Gastrocnemius medialis (tissue), 4 donors: ENCODE measurements around the gene TFRC. TPM values are rescaled to one million over a fixed set of nuclear protein-coding genes. Genes with fewer than 3 reads are reported as not detected.

Experiments used
- ATAC-seq, 2 donors: fragments of 150-250 bp; one replicate each; pipeline ENCODE4 v1.9.1; 2016
- DNase-seq, 2 donors: peaks; one replicate each; pipeline ENCODE4 v3.0.0-alpha.2; 2019
- H3K27ac ChIP-seq, 4 donors: fragments of 200-600 bp; sonication (generic); 1 replicate in 1 of 4; 2 replicates in 3 of 4; pipeline ENCODE4 v1.5.1; 2016 to 2018; ENCODE audit warnings: mild to moderate bottlenecking in 2 of 4, moderate library complexity in 1 of 4
- H3K27me3 ChIP-seq, 3 donors: fragments of 200-600 bp; sonication (generic) in 2 of 3; 1 replicate in 1 of 3; 2 replicates in 2 of 3; pipeline versions ENCODE4 v1.5.1 to v1.6.0; 2016 to 2019; ENCODE audit warnings: mild to moderate bottlenecking in 1 of 3, moderate library complexity in 1 of 3
- H3K36me3 ChIP-seq, 2 donors: fragments of 200-600 bp; sonication (generic) in 1 of 2; one replicate each; pipeline ENCODE4 v1.5.1; 2017 to 2018
- H3K4me1 ChIP-seq, 2 donors: fragments of 200-600 bp; sonication (generic) in 1 of 2; one replicate each; pipeline ENCODE4 v1.5.1; 2016 to 2017; ENCODE audit warnings: mild to moderate bottlenecking in 2 of 2
- H3K4me3 ChIP-seq, 4 donors: fragments of 200-600 bp; sonication (generic) in 3 of 4; 1 replicate in 1 of 4; 2 replicates in 3 of 4; pipeline ENCODE4 v1.5.1; 2016 to 2019; ENCODE audit warnings: mild to moderate bottlenecking in 2 of 4
- H3K9me3 ChIP-seq, 3 donors: fragments of 200-600 bp; sonication (generic) in 2 of 3; 1 replicate in 1 of 3; 2 replicates in 2 of 3; pipeline ENCODE4 v1.5.1; 2016 to 2019
- CTCF ChIP-seq, 5 experiments: fragments of 450-650 bp in 3 of 5; fragments of 200-600 bp in 2 of 5; sonication (generic) in 2 of 5; IDR thresholded peaks in 4 of 5; conservative IDR thresholded peaks in 1 of 5; 1 replicate in 4 of 5; 2 replicates in 1 of 5; pipeline ENCODE4 v1.5.1; 2016 to 2019; ENCODE audit warnings: antibody characterized with exemption in 5 of 5, mild to moderate bottlenecking in 3 of 5, moderate library complexity in 3 of 5
- POLR2A ChIP-seq, 2 donors: fragments of 450-650 bp; IDR thresholded peaks; one replicate each; pipeline ENCODE4 v1.6.1; 2017; ENCODE audit warnings: antibody characterized with exemption in 2 of 2, mild to moderate bottlenecking in 2 of 2, moderate library complexity in 2 of 2
- in situ Hi-C, 4 donors: fragments of 200-750 bp; cut with MboI; loops; one replicate each; pipeline versions ENCODE4 v1.15.0 to v1.8.0; 2017; ENCODE audit warnings: low sequenced_read_pairs in 4 of 4
- intact Hi-C: fragments of 100-400 bp; cut with DNase I; formaldehyde crosslinking; loops from one replicate; pipeline ENCODE4 v1.15.1; 2023; ENCODE audit warnings: low total_unique reads
- total RNA-seq, 4 donors: library from RNA; depleted of rRNA; stranded (reverse); fragments of >200 nt; gene quantifications; one replicate each; pipeline versions ENCODE4 v1.1.0 to v1.2.3, GENCODE V29; 2016

TFRC gene
- total RNA-seq, 4 donors from 2014 or later: 23.1 to 162 (median 56.3) TPM

GRCh38 chr3:196055683-196056270 is 26.1 kb downstream of the TFRC start:
- H3K9me3 ChIP-seq: no peaks in the 10 kb centered on the region
- H3K27ac ChIP-seq: peak overlapping the region in 3 of 4 donors; percentile 40 to 82 (median 55)
- H3K4me3 ChIP-seq: no peak overlapping the region
- H3K36me3 ChIP-seq: peaks cover 9 to 98% of the 10 kb centered on the region in 2 donors
- H3K27me3 ChIP-seq: no peaks in the 10 kb centered on the region
- TF ChIP-seq POLR2A (IDR thresholded peaks at IDR 0.05) (no peak), CTCF (IDR thresholded peaks at IDR 0.05 in 4 of 5, conservative IDR thresholded peaks at IDR 0.05 in 1 of 5) (no peak)
- no peaks in the 10 kb centered on the region for H3K4me1 ChIP-seq
- peak; percentile 5 to 92 for DNase-seq
- peak; percentile 76 to 93 for ATAC-seq
- in situ Hi-C loops: no loop called here
- intact Hi-C loops: no loop called here

GRCh38 chr3:196055240-196055639 is 26.6 kb downstream of the TFRC start:
- no peak for DNase-seq
- TF ChIP-seq POLR2A (IDR thresholded peaks at IDR 0.05) (no peak), CTCF (IDR thresholded peaks at IDR 0.05 in 4 of 5, conservative IDR thresholded peaks at IDR 0.05 in 1 of 5) (no peak)
- H3K9me3 ChIP-seq: no peaks in the 10 kb centered on the region
- in situ Hi-C loops: no loop called here
- peak overlapping the region in 3 of 4 donors; percentile 40 to 82 (median 55) for H3K27ac ChIP-seq
- no peak overlapping the region for H3K4me3 ChIP-seq
- H3K27me3 ChIP-seq: no peaks in the 10 kb centered on the region
- peaks cover 9 to 100% of the 10 kb centered on the region in 2 donors for H3K36me3 ChIP-seq
- intact Hi-C loops: no loop called here
- no peaks in the 10 kb centered on the region for H3K4me1 ChIP-seq
- ATAC-seq: peak in 1 of 2 donors; percentile 8

DNA sequence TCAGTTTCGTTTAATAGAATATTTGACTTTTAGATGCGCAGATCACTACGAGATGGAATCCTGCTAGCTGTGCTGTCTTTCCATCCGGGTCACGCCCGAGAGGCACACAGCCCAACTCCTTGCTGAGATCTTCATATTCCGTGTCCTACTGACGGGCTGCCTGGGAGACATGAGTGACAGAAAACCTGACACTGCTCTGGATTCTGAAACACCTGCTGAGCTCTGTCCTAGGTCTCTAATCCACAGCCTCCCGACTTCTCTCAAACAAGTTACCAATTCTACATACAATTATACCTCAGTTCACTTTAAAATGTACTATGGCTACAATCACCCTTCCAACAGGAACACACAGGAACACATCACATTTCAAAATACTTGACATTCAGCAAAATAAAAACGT is 27.2 kb downstream of the TFRC start:
- DNase-seq (no peak), ATAC-seq (no peak)
- H3K27me3 ChIP-seq: no peaks in the 10 kb centered on the region
- H3K36me3 ChIP-seq: peaks cover 9 to 100% of the 10 kb centered on the region in 2 donors
- intact Hi-C loops: no loop called here
- in situ Hi-C loops: no loop called here
- H3K27ac ChIP-seq: peak overlapping the region in 2 of 4 donors; percentile 55 to 82
- H3K4me1 ChIP-seq: no peaks in the 10 kb centered on the region
- TF ChIP-seq POLR2A (IDR thresholded peaks at IDR 0.05) (no peak), CTCF (IDR thresholded peaks at IDR 0.05 in 4 of 5, conservative IDR thresholded peaks at IDR 0.05 in 1 of 5) (no peak)
- H3K4me3 ChIP-seq: no peak overlapping the region
- H3K9me3 ChIP-seq: no peaks in the 10 kb centered on the region

GRCh38 chr3:196053487-196053886 is 28.4 kb downstream of the TFRC start:
- intact Hi-C loops (no loop called here), in situ Hi-C loops (no loop called here)
- ATAC-seq (no peak), DNase-seq (no peak)
- Histone ChIP-seq H3K4me1 (no peaks in the 10 kb centered on the region), H3K27ac (no peak overlapping the region), H3K4me3 (no peak overlapping the region), H3K36me3 (peaks cover 6 to 97% of the 10 kb centered on the region in 2 donors), H3K9me3 (no peaks in the 10 kb centered on the region), H3K27me3 (no peaks in the 10 kb centered on the region)
- TF ChIP-seq CTCF (IDR thresholded peaks at IDR 0.05 in 4 of 5, conservative IDR thresholded peaks at IDR 0.05 in 1 of 5) (no peak), POLR2A (IDR thresholded peaks at IDR 0.05) (no peak)
